GM18507 (cell line): ENCODE data around the gene GADD45G.

ENCODE experiments used
- DNase-seq: peaks from one replicate; pipeline ENCODE4 v3.0.0; 2011; ENCODE audit warnings: low read depth; ENCODE audit not compliant: insufficient read length; ENCODE audit errors: extremely low spot score
- FAIRE-seq: peaks from 2 replicates; lab custom pipeline; 2011; peaks lifted over from hg19 to GRCh38; lab: Jason Lieb, UNC

Gene GADD45G

DNA sequence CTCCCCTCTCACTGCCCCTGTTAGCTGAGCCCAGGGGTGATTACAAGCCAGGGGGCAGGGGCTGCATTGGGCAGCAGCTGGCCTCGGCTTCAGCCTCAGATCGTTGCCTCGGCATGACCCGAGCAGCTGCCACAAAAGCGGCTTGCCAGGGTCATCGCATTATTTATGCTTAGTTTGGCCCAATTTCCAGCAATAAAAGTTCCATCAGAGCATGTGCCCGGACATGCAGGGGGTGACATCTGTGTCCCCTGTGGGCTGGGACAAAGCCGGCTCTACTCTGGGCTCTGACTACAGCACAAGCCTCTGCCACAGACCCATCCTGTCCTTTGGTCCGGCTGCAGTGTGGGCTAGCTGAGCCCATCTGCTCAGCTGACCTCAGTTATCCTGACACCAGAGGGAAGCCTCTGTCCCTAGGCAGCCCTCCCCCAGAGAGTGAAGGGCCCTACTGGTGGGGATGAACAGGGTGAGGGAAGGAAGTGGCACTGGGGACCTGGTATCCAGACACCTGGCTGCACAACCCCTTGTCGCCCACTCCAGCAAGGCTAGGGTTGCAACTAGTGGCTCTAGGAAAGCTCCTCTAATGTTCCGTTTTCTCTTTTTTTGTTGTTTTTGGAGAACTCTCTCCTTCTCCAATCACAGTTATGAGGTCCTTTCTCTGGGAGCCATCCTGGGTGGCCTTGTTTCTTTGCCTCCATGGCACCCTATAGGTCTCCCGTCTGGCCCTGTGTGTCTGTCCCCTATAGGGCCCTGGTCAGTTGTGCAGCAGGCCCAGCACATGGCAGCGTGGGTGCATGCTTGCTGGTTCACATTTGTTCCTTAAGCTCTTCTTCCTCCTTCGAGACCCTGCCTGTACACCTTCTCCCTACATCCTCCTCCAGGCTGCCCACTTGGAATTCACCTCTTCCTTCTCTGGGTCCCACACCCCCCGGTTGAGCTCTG lies 13.3 kb upstream of the GADD45G start:
- DNase-seq = no peak

DNA sequence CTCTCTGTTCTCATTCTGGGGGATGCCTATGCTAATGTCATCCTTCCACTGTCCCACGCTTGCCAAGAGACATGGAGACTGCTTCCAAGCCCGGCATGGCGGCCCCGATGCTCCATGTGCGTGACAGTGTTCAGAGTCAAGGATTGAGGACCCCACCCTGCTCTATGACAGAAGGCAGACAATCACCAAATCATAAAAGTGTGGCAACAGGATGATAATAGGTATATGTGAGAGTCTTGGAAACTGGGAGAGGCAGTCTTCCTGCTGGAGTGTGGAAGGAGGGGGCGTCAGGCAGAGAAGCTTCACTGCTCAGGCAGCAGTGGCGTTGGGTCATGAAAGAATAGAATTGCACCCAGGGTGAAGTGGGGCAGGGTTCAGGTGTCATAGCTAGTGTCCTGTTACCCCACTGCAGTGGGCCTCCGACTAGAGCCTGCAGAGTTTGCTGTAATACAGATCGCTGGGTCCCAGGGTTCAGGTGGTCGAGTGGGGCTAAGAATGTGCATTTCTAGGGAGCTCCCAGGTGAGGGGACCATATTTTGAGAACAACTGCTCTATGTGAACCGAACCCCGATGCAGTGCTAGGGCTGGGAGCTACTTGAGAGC lies 12.5 kb upstream of the GADD45G start:
- no peak for DNase-seq
- FAIRE-seq = no peak

More for the DNA sequence above, 13.3 kb upstream of the GADD45G start:
- no peak for FAIRE-seq

DNA sequence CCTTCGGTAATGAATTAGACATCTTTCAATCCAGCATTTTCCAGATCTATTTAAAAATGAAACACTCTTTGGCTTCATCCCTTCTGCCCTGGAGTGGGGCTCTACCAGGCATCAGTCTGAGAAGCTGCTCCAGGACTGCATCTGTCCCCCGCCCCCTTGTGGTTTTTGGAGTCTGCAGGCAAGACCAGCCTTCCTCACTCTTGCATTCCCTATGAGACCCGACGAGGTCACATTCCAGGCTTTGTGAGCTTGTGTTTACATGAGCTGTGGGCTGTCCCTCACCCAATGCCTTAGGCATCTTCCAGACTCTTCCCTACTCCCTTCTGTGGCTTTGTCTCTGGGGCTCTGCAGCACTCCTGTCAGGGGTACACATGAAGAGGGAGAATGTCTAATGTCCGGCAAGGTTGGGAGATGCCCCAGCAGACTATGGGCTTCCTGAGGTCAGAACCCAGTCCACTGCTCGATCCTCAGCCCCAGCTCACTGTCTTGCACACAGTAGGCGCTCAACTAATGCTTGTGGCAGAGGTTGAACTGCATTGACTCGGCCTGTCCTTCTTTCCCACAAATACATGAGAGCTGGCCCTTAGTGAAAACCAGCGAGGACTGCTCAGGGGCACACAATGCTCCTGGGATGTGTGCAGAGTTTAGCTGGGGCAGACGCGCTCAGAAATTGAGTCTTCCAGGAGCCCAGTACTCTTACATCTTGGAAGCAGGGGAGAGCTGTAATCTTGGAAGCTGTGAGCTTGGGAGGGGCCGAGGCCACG lies 11.7 kb upstream of the GADD45G start:
- DNase-seq = no peak
- FAIRE-seq = no peak

DNA sequence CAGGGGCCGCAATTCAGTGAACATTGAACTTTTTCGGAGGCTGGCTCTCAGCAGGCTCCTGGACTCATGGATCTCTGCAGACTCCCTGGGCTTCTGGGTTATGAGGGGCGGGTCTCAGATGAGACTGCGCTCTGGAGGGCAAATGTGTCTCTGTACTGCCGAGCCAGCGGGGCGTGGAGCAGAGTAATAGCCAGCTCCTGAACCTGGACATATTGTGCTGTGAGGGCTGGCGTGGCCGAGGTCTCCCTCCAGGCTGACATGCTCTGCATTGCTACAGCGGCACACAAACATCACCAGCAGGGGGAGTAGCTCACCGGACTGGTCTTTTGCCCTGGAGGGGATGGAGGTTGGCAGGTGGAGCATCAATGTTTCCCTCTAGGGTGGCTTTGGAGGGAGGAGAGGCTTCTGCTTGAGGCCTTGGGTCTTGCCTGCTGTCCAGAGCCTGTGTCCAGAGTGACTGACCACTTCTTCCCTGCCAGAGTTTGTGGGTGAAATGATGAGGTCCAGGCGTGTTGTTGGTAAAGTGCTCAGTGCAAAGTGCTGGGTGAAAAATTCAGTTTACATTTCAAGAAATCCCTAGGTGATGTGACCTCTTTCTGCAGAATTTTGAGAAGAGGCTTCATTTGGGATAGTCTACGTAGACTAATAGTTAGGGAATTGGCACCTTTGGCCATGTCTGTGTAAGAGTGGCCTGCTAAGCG lies 10.9 kb upstream of the GADD45G start:
- peak; percentile 78 for FAIRE-seq
- peak; percentile 44 for DNase-seq

DNA sequence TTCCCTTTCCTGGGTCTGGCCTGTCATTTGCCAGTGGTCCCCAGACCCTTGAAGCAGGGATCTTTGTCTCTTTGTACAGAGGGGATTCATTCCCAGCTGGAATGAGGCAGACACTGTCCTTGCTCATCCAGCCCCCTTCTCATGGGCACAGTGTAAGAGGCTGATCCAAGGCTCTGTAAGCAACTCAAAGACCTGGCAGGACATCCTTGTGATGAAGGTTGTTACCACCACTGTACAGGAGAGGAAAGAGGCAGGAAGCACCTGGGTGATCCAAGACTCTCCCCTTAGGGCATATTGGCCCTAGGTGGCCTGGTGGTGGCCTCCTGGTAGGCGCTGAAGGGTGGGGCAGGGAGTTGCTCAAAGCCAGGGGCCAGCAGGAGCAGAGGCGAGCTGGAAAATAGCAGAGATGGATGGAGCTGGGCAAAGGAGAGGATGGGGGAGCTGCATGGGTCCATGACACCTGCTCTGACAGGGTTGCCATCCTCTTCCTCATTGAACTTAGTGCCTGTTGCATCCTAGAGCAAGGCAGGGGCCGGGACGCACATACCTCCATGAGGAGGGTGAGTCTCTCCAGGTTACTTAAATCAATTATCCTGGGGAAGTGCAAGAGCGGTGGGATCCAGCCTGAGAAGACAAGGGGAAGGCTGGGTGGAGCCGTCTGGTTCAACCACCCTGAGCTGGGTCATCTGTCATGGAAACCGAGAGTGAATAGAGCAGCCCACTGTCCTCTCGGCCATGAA lies 9.8 kb upstream of the GADD45G start:
- FAIRE-seq (no peak), DNase-seq (no peak)

DNA sequence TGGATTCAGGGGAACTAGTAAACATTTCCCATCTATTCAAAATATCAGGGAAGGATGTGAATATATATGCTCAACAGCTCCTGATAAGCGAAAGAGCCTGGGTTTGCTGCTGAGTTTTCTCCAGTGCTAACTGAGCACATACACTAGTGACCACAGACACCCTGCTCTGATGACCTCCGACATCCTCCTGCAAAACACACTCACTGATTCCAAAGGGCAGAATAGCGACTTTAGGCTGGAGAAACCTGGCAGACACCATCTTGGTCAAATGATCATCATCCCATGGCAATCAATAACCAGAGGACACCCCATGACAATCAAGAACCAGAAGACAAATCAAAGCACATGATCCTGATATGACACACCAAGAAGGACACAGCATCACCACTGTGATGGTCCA lies 9.2 kb upstream of the GADD45G start:
- FAIRE-seq = no peak
- DNase-seq = no peak

DNA sequence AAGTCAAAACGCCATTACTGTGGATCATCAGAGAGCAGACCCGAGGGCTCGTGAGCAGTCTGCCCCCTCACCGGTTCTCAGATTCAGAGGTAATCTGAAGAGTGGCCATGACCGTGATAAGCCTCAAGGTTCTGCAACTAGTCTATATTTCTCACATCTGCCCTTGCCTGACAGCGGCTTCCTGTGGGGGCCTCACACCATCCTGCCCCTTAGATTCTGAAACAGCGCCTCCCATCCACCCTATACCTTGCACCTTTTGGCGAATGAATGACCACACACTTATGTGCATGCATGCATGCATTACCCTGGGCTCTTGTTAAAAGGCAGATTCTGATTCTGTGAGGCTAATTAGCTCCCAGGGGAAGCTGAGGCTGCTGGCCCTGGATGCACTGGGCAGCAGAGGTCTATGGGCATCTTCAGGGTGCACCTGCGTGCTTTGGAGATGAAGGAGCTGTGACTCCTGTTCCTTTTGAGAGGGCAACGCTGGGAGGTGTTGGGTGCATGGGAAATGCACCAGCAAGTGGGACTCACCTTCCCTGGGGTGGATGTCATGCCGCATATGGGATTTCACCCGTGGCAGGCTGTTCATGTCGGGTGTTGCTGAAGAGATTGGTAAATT lies 7.8 kb upstream of the GADD45G start:
- no peak for FAIRE-seq
- DNase-seq = no peak

DNA sequence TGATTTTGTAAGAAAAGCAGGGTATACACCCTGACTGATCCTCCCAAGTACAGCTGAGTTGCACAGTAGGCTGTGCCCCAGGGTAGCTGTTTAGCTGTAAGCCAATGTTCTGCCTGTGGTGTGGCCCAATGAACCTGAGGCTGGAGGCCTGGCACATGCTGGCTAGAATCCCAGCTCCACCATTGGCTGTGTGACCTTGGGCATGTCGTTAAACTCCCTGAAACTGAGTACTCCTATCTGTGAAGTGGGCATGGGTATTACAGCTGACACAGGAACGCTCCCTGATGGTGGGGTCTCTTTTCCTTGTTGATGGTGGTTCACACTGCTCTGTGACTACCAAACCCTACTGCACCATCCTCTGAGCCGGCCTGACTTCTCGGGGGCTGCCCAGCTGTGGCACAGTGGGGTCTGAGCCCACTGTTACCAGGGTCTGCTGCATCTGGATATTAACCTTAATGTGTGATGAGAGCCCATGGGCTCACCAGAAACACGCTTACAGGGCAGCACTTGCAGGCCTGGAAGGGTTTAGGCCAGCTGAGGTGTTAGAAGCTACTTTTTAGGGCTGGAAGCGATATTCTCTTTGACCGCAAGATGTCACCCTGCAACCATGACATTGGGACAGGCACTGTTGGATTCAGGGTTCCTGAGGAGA lies 7.0 kb upstream of the GADD45G start:
- FAIRE-seq (peak; percentile 82), DNase-seq (no peak)

DNA sequence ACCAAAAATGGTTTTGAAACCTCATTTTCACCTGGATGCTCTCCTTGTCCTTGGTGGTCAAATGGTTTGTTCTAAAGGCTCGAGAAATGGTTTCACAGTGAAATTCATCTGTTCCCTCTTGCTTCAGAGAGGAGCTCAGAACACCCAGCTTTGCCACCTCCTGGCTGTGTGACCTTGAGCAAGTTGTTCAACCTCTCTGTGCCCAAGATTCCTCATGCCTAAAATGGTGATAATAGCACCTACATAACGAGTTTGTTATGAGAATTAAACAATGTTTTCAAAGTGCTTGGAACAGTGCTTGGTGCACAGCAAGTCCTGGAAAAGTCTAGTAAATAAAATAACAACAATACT lies 6.5 kb upstream of the GADD45G start:
- DNase-seq (no peak), FAIRE-seq (no peak)

DNA sequence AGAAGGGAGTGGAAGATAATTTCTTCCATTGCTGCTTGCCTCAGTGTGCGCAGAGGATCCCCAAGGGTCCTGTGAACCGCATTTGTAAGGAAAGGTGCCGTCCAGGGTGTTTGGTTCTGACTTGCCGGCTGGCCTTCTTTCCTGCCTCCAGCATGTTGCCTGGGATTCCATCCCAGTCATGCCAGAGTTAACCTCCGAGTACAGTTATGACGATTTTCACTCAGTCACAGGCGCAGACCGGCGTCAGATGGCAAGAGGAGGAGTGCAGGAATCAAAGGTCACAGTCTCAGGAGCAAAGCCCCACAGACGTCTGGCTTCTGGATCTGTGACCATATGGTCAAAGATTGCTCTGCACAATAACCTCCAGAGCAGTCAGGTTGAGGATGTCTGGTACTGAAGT lies 5.9 kb upstream of the GADD45G start:
- no peak for FAIRE-seq
- no peak for DNase-seq

DNA sequence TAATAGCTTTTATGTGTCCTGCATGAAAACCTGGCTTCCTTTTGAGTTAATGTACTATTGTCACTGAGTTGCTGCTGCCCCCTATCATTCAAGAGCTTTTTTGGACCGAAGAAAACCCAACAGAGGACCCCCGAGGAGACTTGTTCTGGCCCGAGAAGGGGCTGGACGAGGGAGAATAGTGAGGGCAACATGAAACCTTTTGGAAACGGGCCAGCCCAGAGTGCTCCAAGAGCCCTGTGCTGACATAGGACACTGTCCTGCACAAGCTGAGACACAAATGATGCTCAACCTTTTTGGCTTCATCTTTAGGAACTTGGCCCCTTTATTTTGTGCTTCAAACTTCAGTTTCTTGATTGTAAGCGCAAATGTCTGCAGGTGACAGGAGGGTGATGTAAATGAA lies 4.0 kb upstream of the GADD45G start:
- no peak for DNase-seq
- no peak for FAIRE-seq

DNA sequence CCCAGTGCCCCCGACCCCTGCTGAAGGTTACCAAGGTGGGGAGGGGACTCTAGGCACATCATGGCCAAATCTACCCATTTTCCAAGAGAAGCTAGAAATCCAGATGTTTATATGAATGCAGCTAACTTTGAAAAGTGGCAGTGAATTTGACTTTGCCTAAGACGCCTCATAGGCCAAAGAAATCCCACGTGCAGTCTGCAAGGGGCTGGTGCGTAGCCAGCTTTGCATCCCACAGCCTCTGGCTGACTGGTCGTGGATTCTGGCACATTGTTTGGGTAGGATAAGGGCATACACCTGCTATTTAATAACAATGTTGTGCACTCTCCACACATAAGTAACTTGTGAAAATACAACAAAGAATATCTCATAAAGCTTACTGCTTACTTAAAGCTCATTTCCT lies 3.5 kb upstream of the GADD45G start:
- no peak for FAIRE-seq

DNA sequence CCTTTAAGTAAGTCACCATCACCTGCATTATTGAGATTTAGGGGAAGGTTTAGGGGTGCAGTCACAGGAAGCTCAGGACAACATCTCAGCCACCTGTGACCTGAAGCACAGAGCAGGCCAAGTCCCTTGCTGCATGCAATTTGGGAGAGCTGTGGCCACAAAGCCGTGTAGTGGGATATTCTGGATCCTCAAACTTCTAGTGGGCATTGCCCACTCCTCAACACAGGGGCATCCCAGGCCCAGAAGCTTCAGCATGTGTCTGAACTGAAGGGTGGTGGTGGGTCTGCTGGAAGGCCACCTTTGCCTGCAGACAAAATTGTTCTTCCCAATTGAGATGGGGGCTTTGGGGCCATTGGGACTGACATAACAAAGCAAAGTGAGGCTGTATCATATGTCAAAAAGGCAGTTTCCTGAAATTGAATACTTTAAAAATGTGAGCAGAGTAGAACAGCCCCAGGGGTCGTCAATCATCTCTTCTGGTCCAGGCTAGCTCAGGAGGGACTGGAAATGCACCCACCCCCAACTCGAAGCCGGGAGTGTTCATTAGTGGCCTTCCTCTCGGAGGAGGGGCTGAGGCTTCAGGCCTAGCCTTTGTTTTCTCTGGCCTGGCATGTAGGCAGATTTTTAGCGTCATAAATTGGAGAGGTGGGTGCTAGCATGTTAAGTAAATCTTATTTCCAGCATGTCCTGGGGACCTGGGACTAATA lies 2.8 kb upstream of the GADD45G start:
- no peak for FAIRE-seq
- DNase-seq = no peak

More for the DNA sequence above, 3.5 kb upstream of the GADD45G start:
- DNase-seq = no peak

DNA sequence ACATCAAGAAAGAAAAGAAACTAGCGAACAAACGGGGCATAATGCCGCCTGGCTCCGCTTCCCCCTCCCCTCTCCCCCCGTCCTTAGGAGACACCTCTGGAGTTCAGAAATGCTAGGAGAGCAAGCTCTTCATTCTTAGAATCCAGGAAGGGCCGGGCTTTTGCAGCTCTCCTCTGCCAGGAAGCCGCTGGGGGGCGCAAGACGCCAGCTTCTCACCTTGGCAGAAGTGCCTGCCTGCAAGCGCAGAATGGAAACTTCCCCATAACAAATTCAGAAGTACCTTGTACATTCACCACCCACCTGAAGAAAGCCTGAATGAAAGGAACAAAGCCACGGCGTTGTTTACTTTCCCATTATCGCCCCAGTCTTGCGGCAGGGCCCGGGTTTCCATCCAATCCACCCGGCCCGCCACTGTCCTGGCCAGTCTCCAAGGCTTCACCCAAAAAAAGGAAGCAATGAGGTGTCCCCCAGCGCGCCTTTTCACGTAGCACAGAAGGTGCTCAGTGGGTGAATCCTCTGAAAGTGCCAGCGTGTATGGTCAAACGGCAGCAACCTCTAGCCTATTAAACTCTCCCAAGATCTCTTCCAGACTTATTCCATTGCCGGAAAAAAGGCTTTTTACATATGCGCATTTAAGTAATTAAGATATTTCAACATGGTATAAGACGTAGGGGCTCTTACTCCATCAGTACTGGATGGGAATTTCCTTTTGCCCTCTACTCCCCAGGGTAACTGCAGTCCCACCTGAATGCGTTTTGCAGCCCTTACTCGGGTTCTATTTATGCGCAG lies 1.6 kb upstream of the GADD45G start:
- FAIRE-seq (peak; percentile 75), DNase-seq (peak; percentile 54)

DNA sequence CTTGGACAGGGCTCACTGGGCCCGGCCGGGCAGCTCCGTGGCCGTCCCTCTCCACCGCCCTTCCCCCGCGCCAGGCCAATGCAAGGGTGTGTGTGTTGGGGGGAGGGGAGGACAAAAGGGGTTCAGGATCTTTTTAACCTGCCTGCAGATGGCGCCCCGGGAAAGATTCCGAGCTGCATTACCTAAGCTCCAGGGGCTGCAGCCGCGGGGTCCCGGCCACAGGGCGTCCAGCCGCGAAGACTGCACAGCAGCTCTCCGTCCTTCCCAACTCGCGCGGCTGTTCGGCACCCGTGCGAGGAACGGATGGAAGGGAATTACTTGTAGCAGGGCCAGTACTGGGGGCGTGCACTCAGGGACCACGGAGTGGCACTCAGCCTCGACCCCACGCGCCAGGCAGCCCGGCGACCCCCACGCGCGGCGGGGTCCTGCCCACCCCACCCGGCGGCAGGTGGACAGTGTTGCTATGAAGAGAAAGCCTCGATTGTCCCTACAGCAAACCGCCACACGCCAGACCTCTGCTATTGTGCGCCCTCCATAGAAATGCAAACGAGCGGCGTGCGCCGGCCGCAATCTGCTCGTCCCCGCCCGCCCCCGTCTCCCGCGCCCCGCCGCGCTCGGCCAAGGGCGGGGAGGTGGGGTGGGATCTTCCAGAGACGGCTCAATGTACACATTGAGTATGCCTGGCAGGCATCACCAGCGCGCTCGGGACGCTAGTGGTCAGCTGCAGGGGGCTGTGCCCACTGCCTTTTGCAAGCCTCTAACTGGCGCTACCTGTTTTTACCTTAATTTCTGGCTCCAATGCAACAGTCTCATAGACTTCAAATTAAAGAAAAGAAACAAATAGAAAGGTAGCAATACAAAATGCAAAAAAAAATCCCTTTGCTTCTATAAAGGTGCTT lies 796 bp upstream of the GADD45G start:
- DNase-seq (no peak), FAIRE-seq (peak; percentile 48)

DNA sequence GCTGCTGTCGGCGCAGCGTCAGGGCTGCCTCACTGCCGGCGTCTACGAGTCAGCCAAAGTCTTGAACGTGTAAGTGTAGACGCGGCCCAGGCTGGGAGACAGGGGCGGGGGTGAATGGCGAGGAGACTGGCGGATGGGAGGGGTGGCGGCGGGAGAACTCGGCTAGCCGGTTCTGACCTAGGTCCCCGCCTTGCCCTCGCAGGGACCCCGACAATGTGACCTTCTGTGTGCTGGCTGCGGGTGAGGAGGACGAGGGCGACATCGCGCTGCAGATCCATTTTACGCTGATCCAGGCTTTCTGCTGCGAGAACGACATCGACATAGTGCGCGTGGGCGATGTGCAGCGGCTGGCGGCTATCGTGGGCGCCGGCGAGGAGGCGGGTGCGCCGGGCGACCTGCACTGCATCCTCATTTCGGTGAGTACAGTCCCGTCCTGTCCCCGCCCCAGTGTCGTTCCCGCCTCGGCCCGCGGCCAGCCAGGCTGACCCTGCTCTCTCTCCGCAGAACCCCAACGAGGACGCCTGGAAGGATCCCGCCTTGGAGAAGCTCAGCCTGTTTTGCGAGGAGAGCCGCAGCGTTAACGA lies 745 bp downstream of the GADD45G start:
- FAIRE-seq = no peak
- no peak for DNase-seq
